H54 (cell line): ENCODE measurements around the gene USP6NL.

ENCODE experiments used
- DNase-seq: peaks from one replicate; pipeline ENCODE4 v3.0.0; 2011; ENCODE audit warnings: low spot score, mixed read lengths; ENCODE audit not compliant: insufficient read length
- FAIRE-seq: peaks from 3 replicates; lab custom pipeline; 2011; peaks lifted over from hg19 to GRCh38; lab: Jason Lieb, UNC
- POLR2A ChIP-seq: IDR thresholded peaks from 2 replicates; pipeline ENCODE4 v1.6.1; 2011; ENCODE audit warnings: low read depth, mild to moderate bottlenecking, low read length

USP6NL gene

GRCh38 chr10:11409357-11409756 lies 202.1 kb downstream of the USP6NL start:
- DNase-seq, result no peak
- TF ChIP-seq POLR2A, result no peak
- no peak for FAIRE-seq

GRCh38 chr10:11407939-11408338 lies 203.5 kb downstream of the USP6NL start:
- FAIRE-seq (no peak), DNase-seq (no peak)
- no peak for TF ChIP-seq POLR2A

GRCh38 chr10:11406746-11407145 lies 204.7 kb downstream of the USP6NL start:
- DNase-seq, result no peak
- TF ChIP-seq POLR2A, result no peak
- no peak for FAIRE-seq

- DNase-seq, result no peak
- TF ChIP-seq POLR2A, result no peak
- no peak for FAIRE-seq
Measured at GRCh38 chr10:11404901-11405300, 206.5 kb downstream of the USP6NL start.
